Tibial artery (tissue), 4 donors: ENCODE measurements around the gene MSX1.

Source experiments
- DNase-seq, 2 donors: peaks; one replicate each; pipeline ENCODE4 v3.0.0-alpha.2; 2019
- H3K27ac ChIP-seq, 2 donors: fragments of 200-600 bp; sonication (generic) in 1 of 2; 1 replicate in 1 of 2; 2 replicates in 1 of 2; pipeline ENCODE4 v1.5.1; 2018 to 2019; ENCODE audit warnings: mild to moderate bottlenecking in 1 of 2
- H3K27me3 ChIP-seq, 2 donors: fragments of 200-600 bp; sonication (generic) in 1 of 2; one replicate each; pipeline versions ENCODE4 v1.5.1 to v1.6.0; 2016 to 2019
- H3K36me3 ChIP-seq, 3 donors: fragments of 200-600 bp; sonication (generic) in 2 of 3; one replicate each; pipeline ENCODE4 v1.5.1; 2016 to 2019; ENCODE audit warnings: mild to moderate bottlenecking in 2 of 3
- H3K4me1 ChIP-seq, 4 donors: fragments of 200-600 bp; sonication (generic) in 2 of 4; 1 replicate in 3 of 4; 2 replicates in 1 of 4; pipeline ENCODE4 v1.5.1; 2016 to 2019
- H3K4me3 ChIP-seq, 2 donors: fragments of 200-600 bp; sonication (generic) in 1 of 2; 1 replicate in 1 of 2; 2 replicates in 1 of 2; pipeline ENCODE4 v1.5.1; 2018 to 2019; ENCODE audit warnings: mild to moderate bottlenecking in 2 of 2
- H3K9me3 ChIP-seq, 3 donors: fragments of 200-600 bp; sonication (generic) in 1 of 3; one replicate each; pipeline ENCODE4 v1.5.1; 2016 to 2019
- CTCF ChIP-seq, 2 experiments: fragments of 200-600 bp in 1 of 2; fragments of 450-650 bp in 1 of 2; IDR thresholded peaks; one replicate each; pipeline ENCODE4 v1.5.1; 2017 to 2019; ENCODE audit warnings: antibody characterized with exemption in 2 of 2, mild to moderate bottlenecking in 1 of 2, moderate library complexity in 1 of 2
- intact Hi-C: fragments of 100-400 bp; cut with DNase I; formaldehyde crosslinking; loops from one replicate; pipeline ENCODE4 v1.15.0; 2023; ENCODE audit warnings: low total_unique reads

The MSX1 gene

GRCh38 chr4:4873203-4873602, 13.7 kb downstream of the MSX1 start:
- H3K4me3 ChIP-seq = no peak overlapping the region
- no peaks in the 10 kb centered on the region for H3K9me3 ChIP-seq
- TF ChIP-seq CTCF (IDR thresholded peaks at IDR 0.05) = no peak
- H3K27me3 ChIP-seq = peaks cover 0 to 97% of the 10 kb centered on the region in 2 donors
- H3K36me3 ChIP-seq = no peaks in the 10 kb centered on the region
- peaks cover 0 to 22% (median 8%) of the 10 kb centered on the region in 4 donors for H3K4me1 ChIP-seq
- H3K27ac ChIP-seq = no peak overlapping the region
- intact Hi-C loops = no loop called here
- DNase-seq = no peak

GRCh38 chr4:4874254-4874653, 14.8 kb downstream of the MSX1 start:
- peaks cover 0 to 95% of the 10 kb centered on the region in 2 donors for H3K27me3 ChIP-seq
- no peak overlapping the region for H3K4me3 ChIP-seq
- H3K4me1 ChIP-seq = peaks cover 0 to 20% (median 8%) of the 10 kb centered on the region in 4 donors
- intact Hi-C loops = no loop called here
- H3K27ac ChIP-seq = no peak overlapping the region
- no peaks in the 10 kb centered on the region for H3K9me3 ChIP-seq
- H3K36me3 ChIP-seq = no peaks in the 10 kb centered on the region
- TF ChIP-seq CTCF (IDR thresholded peaks at IDR 0.05) = no peak
- DNase-seq = no peak

GRCh38 chr4:4875147-4875546, 15.7 kb downstream of the MSX1 start:
- TF ChIP-seq CTCF (IDR thresholded peaks at IDR 0.05) = no peak
- H3K36me3 ChIP-seq = no peaks in the 10 kb centered on the region
- H3K9me3 ChIP-seq = no peaks in the 10 kb centered on the region
- H3K4me3 ChIP-seq = no peak overlapping the region
- H3K27ac ChIP-seq = no peak overlapping the region
- peaks cover 0 to 86% of the 10 kb centered on the region in 2 donors for H3K27me3 ChIP-seq
- intact Hi-C loops = no loop called here
- DNase-seq = no peak
- H3K4me1 ChIP-seq = peaks cover 0 to 16% (median 8%) of the 10 kb centered on the region in 4 donors

DNA sequence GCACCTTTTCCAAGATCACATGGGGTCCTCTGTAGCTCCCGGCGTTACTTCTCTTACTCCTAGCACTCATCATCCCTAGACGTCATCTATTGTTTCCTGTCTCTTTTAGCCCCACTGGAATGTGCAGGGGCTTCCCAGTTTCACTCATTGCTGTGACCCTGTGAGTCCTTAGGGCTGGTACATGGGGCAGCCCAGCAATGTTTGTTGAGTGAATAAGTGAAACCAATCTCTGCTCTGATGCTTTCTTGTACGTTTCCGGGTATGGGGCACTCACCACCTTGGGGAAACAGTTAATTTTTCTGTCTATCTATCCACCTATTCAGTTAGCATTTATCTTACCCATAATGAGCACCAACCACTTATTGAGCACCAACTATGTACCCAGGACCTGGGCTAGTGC, 16.1 kb downstream of the MSX1 start:
- Histone ChIP-seq H3K9me3 (no peaks in the 10 kb centered on the region), H3K27me3 (peaks cover 0 to 81% of the 10 kb centered on the region in 2 donors), H3K27ac (no peak overlapping the region), H3K4me1 (peaks cover 0 to 11% (median 8%) of the 10 kb centered on the region in 4 donors), H3K4me3 (no peak overlapping the region), H3K36me3 (no peaks in the 10 kb centered on the region)
- intact Hi-C loops = no loop called here
- DNase-seq = no peak
- TF ChIP-seq CTCF (IDR thresholded peaks at IDR 0.05) = no peak

DNA sequence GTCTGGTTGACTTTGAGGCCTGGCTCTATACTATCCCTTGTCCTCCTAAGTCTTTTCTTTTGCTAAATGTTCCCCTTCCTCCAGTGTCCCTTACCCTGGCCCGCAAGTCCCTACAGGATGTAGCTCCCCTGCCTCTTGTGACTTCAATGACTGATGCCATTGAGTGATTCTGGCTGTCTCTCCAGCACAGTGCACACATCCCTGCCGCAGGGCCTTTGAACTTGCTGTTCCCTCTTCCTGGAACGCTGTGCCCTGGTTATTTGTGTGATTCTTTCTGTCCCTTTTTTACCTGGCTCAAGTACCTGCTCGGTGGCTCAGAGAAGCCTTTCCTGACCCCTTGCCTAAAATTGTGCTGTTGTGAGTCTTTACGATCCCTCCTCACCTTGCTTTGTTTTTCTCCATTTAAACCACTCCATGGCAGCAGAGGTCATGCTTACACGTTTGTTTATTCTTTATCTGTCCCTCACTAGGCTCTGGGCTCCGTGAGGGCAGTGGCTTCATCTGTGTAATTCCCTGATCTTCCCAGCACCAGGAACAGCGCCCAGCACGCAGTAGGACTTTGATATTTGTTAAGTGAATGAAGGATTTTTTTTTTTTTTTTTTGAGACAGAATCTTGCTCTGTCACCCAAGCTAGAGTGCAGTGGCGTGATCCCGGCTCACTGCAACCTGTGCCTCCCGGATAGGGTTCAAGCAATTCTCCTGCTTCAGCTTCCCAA, 17.6 kb downstream of the MSX1 start:
- Histone ChIP-seq H3K27ac (no peak overlapping the region), H3K9me3 (no peaks in the 10 kb centered on the region), H3K27me3 (peaks cover 0 to 71% of the 10 kb centered on the region in 2 donors), H3K4me1 (no peaks in the 10 kb centered on the region), H3K4me3 (no peak overlapping the region), H3K36me3 (no peaks in the 10 kb centered on the region)
- intact Hi-C loops = no loop called here
- no peak for DNase-seq
- TF ChIP-seq CTCF (IDR thresholded peaks at IDR 0.05) = no peak
